HepG2 (cell line): ENCODE measurements around the gene ACP2. TPM values are rescaled to one million over a fixed set of nuclear protein-coding genes. Genes with fewer than 3 reads are reported as not detected.

ENCODE experiments used
- ATAC-seq: fragments of 200-7000 bp; cut with Tn5 transposase; 3 replicates; pipeline ENCODE4 v1.9.1; 2020; ENCODE audit warnings: mild to moderate bottlenecking, moderate library complexity
- BruUV-seq: library from RNA; stranded (reverse); fragments of 400-500 nt; replicated peaks from 2 replicates; lab custom pipeline; 2021; lab: Mats Ljungman, UMichigan
- CTCF ChIA-PET: fragments of 300-600 bp; formaldehyde crosslinking; extraction: SDS; loops from one replicate; lab custom pipeline; 2021; ENCODE audit warnings: low total read pairs, inconsistent platforms, low intra/inter-chr PET ratio; lab: Yijun Ruan, JAX
- POLR2A ChIA-PET: fragments of 350-600 bp; sonication (Branson Sonifier 250); formaldehyde crosslinking; loops from one replicate; lab custom pipeline; 2020; ENCODE audit warnings: antibody characterized with exemption, inconsistent platforms; lab: Yijun Ruan, JAX
- DNase-seq: peaks from one replicate; pipeline ENCODE4 v3.0.0-alpha.2; 2015; ENCODE audit warnings: low spot score
- FAIRE-seq: peaks from 3 replicates; lab custom pipeline; 2011; peaks lifted over from hg19 to GRCh38; lab: Jason Lieb, UNC
- H2AFZ ChIP-seq: one replicate; pipeline ENCODE4 v1.6.1; 2011; ENCODE audit warnings: low read length, inconsistent platforms
- H3K27ac ChIP-seq: fragments of 300-600 bp; 3 replicates; pipeline ENCODE4 v1.8.0; 2011; ENCODE audit warnings: mixed run types, mild to moderate bottlenecking, mixed read lengths, low read length, inconsistent platforms; ENCODE audit not compliant: insufficient read depth; ENCODE audit errors: extremely low read length
- H3K27me3 ChIP-seq, 2 experiments: fragments of 200-600 bp in 1 of 2; 2 replicates in 1 of 2; 3 replicates in 1 of 2; pipeline versions ENCODE4 v1.6.0 to v1.8.0; 2011; ENCODE audit warnings: low read length in 2 of 2, mild to moderate bottlenecking in 2 of 2, moderate library complexity in 2 of 2, inconsistent platforms in 1 of 2; ENCODE audit not compliant: insufficient read depth in 2 of 2, control insufficient read depth in 1 of 2
- H3K36me3 ChIP-seq, 2 experiments: fragments of 200-600 bp in 1 of 2; replicated peaks in 1 of 2; 2 replicates in 1 of 2; 3 replicates in 1 of 2; pipeline versions ENCODE4 v1.5.1 to v1.8.0; 2011; ENCODE audit warnings: low read length in 2 of 2, inconsistent platforms in 1 of 2; ENCODE audit not compliant: insufficient read depth in 2 of 2, control insufficient read depth in 1 of 2
- H3K4me1 ChIP-seq: 2 replicates; pipeline ENCODE4 v1.5.1; 2012; ENCODE audit warnings: low read length, inconsistent platforms; ENCODE audit not compliant: insufficient read depth
- H3K4me2 ChIP-seq: 2 replicates; pipeline ENCODE4 v1.6.0; 2011; ENCODE audit warnings: low read depth, low read length, inconsistent platforms
- H3K4me3 ChIP-seq, 3 experiments: fragments of 200-600 bp in 1 of 3; sonication (generic), shearing (Covaris generic) in 1 of 3; replicated peaks in 1 of 3; 2 replicates each; pipeline ENCODE4 v1.5.1; 2011 to 2016; ENCODE audit warnings: low read length in 3 of 3, inconsistent platforms in 2 of 3, low read depth in 2 of 3, mild to moderate bottlenecking in 2 of 3, control low read depth in 1 of 3, mixed read lengths in 1 of 3; ENCODE audit not compliant: insufficient read depth in 1 of 3
- H3K79me2 ChIP-seq: one replicate; pipeline ENCODE4 v1.6.1; 2011; ENCODE audit warnings: low read length, inconsistent platforms; ENCODE audit not compliant: insufficient read depth
- H3K9ac ChIP-seq: 2 replicates; pipeline ENCODE4 v1.6.0; 2011; ENCODE audit warnings: mild to moderate bottlenecking, low read depth, low read length, inconsistent platforms; ENCODE audit not compliant: insufficient read depth
- H3K9me3 ChIP-seq: 2 replicates; pipeline ENCODE4 v1.5.1; 2012; ENCODE audit warnings: mild to moderate bottlenecking, low read length
- H4K20me1 ChIP-seq: 2 replicates; pipeline ENCODE4 v1.6.0; 2011; ENCODE audit warnings: inconsistent platforms, mild to moderate bottlenecking, low read length, moderate library complexity; ENCODE audit not compliant: insufficient read depth
- FOXK2 ChIP-seq: fragments of 450-650 bp; IDR thresholded peaks from 2 replicates; pipeline ENCODE4 v1.6.1; 2016
- HOXA9 ChIP-seq: sonication (generic); formaldehyde crosslinking; IDR thresholded peaks from 2 replicates; pipeline ENCODE4 v1.8.1; 2022; ENCODE audit warnings: missing genetic modification reagents, mild to moderate bottlenecking, moderate library complexity, borderline replicate concordance
- JDP2 ChIP-seq: sonication (generic); formaldehyde crosslinking; IDR thresholded peaks from 2 replicates; pipeline ENCODE4 v1.8.1; 2022; ENCODE audit warnings: missing genetic modification reagents, borderline replicate concordance
- MYNN ChIP-seq: sonication (generic); formaldehyde crosslinking; IDR thresholded peaks from 2 replicates; pipeline ENCODE4 v1.4.0; 2020; ENCODE audit warnings: mild to moderate bottlenecking, low read depth, missing genetic modification reagents
- PAWR ChIP-seq: sonication (generic); formaldehyde crosslinking; IDR thresholded peaks from 2 replicates; pipeline ENCODE4 v1.4.0; 2020; ENCODE audit warnings: missing genetic modification reagents, mild to moderate bottlenecking, borderline replicate concordance
- RBM22 ChIP-seq: fragments of 200-400 bp; formaldehyde crosslinking; optimal IDR thresholded peaks from 2 replicates; pipeline ENCODE3; 2017; ENCODE audit warnings: mild to moderate bottlenecking, low read length, moderate library complexity
- SOX13 ChIP-seq, 3 experiments: fragments of 450-650 bp in 1 of 3; sonication (generic) in 1 of 3; formaldehyde crosslinking in 1 of 3; IDR thresholded peaks in 2 of 3; conservative IDR thresholded peaks in 1 of 3; 2 replicates each; pipeline versions ENCODE4 v1.5.0 to v1.6.1; 2016 to 2020; ENCODE audit warnings: antibody characterized with exemption in 1 of 3, mild to moderate bottlenecking in 1 of 3, missing compliant biosample characterization in 1 of 3, missing genetic modification reagents in 1 of 3, moderate library complexity in 1 of 3
- TAF1 ChIP-seq: sonication (generic); formaldehyde crosslinking; IDR thresholded peaks from 2 replicates; pipeline ENCODE4 v1.4.0; 2020; ENCODE audit warnings: missing genetic modification reagents
- TP53 ChIP-seq: sonication (generic); formaldehyde crosslinking; conservative IDR thresholded peaks from 2 replicates; pipeline ENCODE4 v1.4.0; 2020; ENCODE audit warnings: missing genetic modification reagents
- ZBTB14 ChIP-seq: sonication (generic); formaldehyde crosslinking; IDR thresholded peaks from 2 replicates; pipeline ENCODE4 v1.4.0; 2020; ENCODE audit warnings: missing genetic modification reagents
- ZNF276 ChIP-seq: sonication (generic); formaldehyde crosslinking; IDR thresholded peaks from 2 replicates; pipeline ENCODE4 v1.4.0; 2020; ENCODE audit warnings: mild to moderate bottlenecking, low read depth, missing genetic modification reagents
- ZNF382 ChIP-seq: sonication (generic); formaldehyde crosslinking; IDR thresholded peaks from 2 replicates; pipeline ENCODE4 v1.5.0; 2020; ENCODE audit warnings: missing genetic modification reagents, mild to moderate bottlenecking, borderline replicate concordance
- ZNF800 ChIP-seq: sonication (generic); formaldehyde crosslinking; IDR thresholded peaks from 2 replicates; pipeline ENCODE4 v1.4.0; 2020; ENCODE audit warnings: missing genetic modification reagents
- WGBS: methylation state at CpG from one replicate; pipeline ENCODE4 v1.1.6; 2017; ENCODE audit warnings: low lambda C conversion rate; 5-methylcytosine and 5-hydroxymethylcytosine counted together
- in situ Hi-C: cut with HindIII; loops from 2 replicates; pipeline ENCODE4 v1.10.0; 2017; ENCODE audit warnings: low pct_unique_long_range_greater_than_20kb; ENCODE audit not compliant: extremely low pct_ligation_motif_present
- intact Hi-C: fragments of 100-400 bp; cut with micrococcal nuclease; formaldehyde crosslinking; loops from one replicate; pipeline ENCODE4 v1.10.0; 2022; ENCODE audit not compliant: unreplicated experiment
- polyA plus RNA-seq, 8 experiments: library from polyadenylated mRNA; depleted of rRNA in 3 of 8; stranded (reverse) in 7 of 8; unstranded in 1 of 8; fragments of >200 nt; fragmentation: Illumina TruSeq in 4 of 8; extraction: Trizol in 4 of 8; gene quantifications; 2 replicates each; pipeline versions ENCODE4 v1.2.1 to v1.2.3, GENCODE V29; 2011 to 2016; ENCODE audit warnings: low read depth in 4 of 8, missing spikeins in 1 of 8, mixed read lengths in 1 of 8; ENCODE audit not compliant: insufficient read depth in 1 of 8
- total RNA-seq, 5 experiments: library from RNA; depleted of rRNA; stranded (reverse); fragments of >200 nt; fragmentation: Illumina TruSeq; extraction: Trizol; gene quantifications; 2 replicates each; pipeline ENCODE4 v1.2.3, GENCODE V29; 2016; ENCODE audit warnings: low read depth in 1 of 5

The ACP2 gene
- total and polyA plus RNA-seq, 2 of the 13 experiments (the other 11 are each of a cell fraction or from before 2014, with no cell fraction given): 17.7 to 20.2 TPM

- H3K9me3 ChIP-seq: no peaks in the 10 kb centered on the region
- intact Hi-C loops: no loop called here
- H3K4me1 ChIP-seq: peaks cover 9% of the 10 kb centered on the region
- ATAC-seq (no peak), DNase-seq (no peak), FAIRE-seq (no peak)
- BruUV-seq: no TSS peak
- ChIA-PET POLR2A (no interaction called here), CTCF (no interaction called here)
- no peak for TF ChIP-seq TP53 (CRISPR knock-in tag)
- TF ChIP-seq ZNF800 (CRISPR knock-in tag): no peak
- H3K27ac ChIP-seq: no peak overlapping the region
- H4K20me1 ChIP-seq: no peaks in the 10 kb centered on the region
- WGBS: 94% methylated on average over 4 of the region's 4 CpGs
- H3K4me3 ChIP-seq: no peak overlapping the region
- peaks cover 12% of the 10 kb centered on the region for H3K79me2 ChIP-seq
- peaks cover 37 to 77% of the 10 kb centered on the region in 2 experiments for H3K36me3 ChIP-seq
- H3K27me3 ChIP-seq: no peaks in the 10 kb centered on the region
- in situ Hi-C loops: no loop called here
- H2AFZ ChIP-seq: no peak overlapping the region
- H3K9ac ChIP-seq: no peak overlapping the region
- H3K4me2 ChIP-seq: no peak overlapping the region
These were observed 30.2 kb upstream of the ACP2 start for GRCh38 chr11:47278769-47279168.

GRCh38 chr11:47278058-47278457 lies 29.4 kb upstream of the ACP2 start:
- Histone ChIP-seq H3K27me3 (no peaks in the 10 kb centered on the region), H3K27ac (no peak overlapping the region), H4K20me1 (no peaks in the 10 kb centered on the region), H3K4me2 (no peak overlapping the region), H2AFZ (no peak overlapping the region), H3K9me3 (no peaks in the 10 kb centered on the region), H3K4me1 (peaks cover 9% of the 10 kb centered on the region), H3K9ac (no peak overlapping the region), H3K79me2 (peaks cover 17% of the 10 kb centered on the region), H3K4me3 (no peak overlapping the region), H3K36me3 (peaks cover 35 to 76% of the 10 kb centered on the region in 2 experiments)
- ATAC-seq (no peak), DNase-seq (no peak), FAIRE-seq (no peak)
- intact Hi-C loops: no loop called here
- 96% methylated on average over 3 of the region's 3 CpGs for WGBS
- ChIA-PET CTCF (no interaction called here), POLR2A (no interaction called here)
- in situ Hi-C loops: no loop called here
- BruUV-seq: no TSS peak
- TF ChIP-seq RBM22 (no peak), TAF1 (CRISPR knock-in tag) (no peak), ZNF382 (CRISPR knock-in tag) (no peak), PAWR (no peak), ZBTB14 (CRISPR knock-in tag) (no peak), ZNF276 (CRISPR knock-in tag) (no peak), SOX13 (IDR thresholded peaks at IDR 0.05) (no peak), SOX13 (CRISPR knock-in tag; conservative IDR thresholded peaks at IDR 0.05 in 1 of 2, IDR thresholded peaks at IDR 0.05 in 1 of 2) (no peak), JDP2 (CRISPR knock-in tag) (no peak), MYNN (CRISPR knock-in tag) (no peak), HOXA9 (no peak), FOXK2 (no peak)
